GM18867 (cell line): ENCODE measurements around the gene PPDPF.
A peak's percentile ranks its signal among the peaks of the same experiment; 100 is the strongest.
"Not testable (repeated sequence)": the region's sequence is repeated elsewhere in the genome, so short reads cannot be mapped to it uniquely, and the experiment has no call there.

ENCODE experiments used
- ATAC-seq: cut with Tn5 transposase; IDR thresholded peaks from one replicate; pipeline ENCODE4 v1.9.1; 2021; ENCODE audit warnings: mild to moderate bottlenecking, moderate library complexity; ENCODE audit not compliant: unreplicated experiment

Gene PPDPF

DNA sequence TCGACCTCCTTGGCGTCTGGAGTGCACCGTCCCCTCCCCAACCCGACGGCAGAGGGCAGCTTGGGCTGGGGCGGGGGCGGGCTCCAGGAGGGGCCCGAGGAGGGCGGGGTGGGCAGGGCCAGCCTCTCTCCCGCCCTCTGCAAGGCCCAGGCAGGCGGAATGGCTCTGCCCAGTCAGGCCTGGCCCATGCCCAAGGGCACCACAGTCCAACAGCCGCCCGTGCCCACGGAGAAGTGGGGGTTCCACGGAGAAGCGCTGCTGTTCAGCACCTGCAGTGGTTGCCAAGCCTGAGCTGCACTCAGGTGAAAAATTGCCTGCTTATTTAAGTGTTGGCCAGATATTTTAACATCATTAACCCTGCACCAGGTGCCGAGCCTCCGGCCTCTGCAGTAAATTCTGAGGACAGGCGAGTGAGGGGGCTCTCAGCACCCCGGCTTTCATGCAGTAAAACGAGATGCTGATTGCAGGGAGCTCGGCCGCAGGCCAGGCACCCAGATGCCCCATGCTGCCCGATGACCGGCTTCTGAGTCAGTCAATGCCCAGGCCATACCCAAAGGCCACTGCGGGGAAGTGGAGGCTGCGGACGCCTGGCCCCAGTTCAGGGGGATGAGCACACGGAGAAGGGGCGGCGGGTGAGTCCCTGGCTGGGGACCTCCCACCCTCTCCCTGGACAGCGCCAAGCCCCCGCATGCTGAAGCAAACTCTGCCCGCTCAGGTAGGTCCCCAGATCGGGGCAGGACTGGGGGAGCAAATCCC is 27.3 kb downstream of the PPDPF start, which contains the start of gene SRMS:
TSS of gene SRMS (minus strand) at position 25 of the 756 bp plus-strand sequence. CDS start 286 bp downstream, outside the sequence.
- no peak for ATAC-seq

GRCh38 chr20:63548542-63548941 is 28.0 kb downstream of the PPDPF start:
- no peak for ATAC-seq

- ATAC-seq, result no peak
Observed at GRCh38 chr20:63549019-63549418, 28.5 kb downstream of the PPDPF start.

DNA sequence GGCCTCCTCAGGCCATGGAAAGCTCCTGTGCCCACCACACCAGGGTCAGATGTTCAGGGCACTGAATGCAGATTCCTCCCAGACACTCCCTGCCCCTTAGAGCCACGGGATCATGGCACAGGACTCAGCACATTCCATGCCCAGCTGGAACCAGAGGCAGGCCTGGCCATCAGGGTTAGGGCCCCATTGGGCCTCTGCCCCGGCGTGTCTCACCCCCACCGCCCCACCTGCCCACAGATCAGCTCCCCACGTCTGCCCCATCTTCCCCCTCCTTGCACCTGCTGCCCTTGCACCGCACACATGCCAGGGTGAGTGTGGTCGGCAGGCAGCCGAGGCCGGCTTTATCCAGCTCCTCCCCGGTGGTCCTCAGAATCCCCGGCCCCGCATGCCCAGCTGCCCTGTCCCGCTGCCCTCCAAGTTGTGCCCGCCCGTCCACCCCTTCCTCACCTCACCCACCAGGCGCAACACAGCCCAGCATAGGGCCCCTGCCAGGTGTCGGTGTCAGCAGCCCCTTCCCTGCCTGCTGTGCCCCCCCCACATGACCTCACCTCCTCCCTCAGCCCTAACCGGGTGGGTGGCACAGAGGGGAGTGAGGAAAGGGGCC is 29.2 kb downstream of the PPDPF start:
- no peak for ATAC-seq

DNA sequence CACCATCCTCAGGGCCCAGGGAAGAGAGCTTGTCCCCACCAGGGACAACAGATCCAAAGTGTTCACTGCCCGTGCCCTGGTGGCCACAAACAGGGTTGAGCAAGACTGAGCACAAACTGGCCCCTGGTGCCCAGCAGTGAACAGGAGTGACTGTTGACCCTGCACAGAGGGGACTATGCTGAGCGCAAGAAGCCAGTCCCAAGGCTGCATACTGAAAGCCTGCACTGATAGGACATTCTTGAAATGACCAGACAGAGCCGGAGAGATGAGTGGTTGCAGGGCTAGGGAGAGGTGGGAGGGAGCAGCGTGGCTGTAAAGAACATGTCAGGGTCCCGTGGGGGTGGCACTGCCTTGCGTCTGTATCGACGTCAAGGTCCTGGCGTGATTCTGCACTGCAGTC is 30.5 kb downstream of the PPDPF start:
- ATAC-seq, result no peak

GRCh38 chr20:63552481-63553249 is 32.1 kb downstream of the PPDPF start:
- peak; percentile 26 for ATAC-seq

DNA sequence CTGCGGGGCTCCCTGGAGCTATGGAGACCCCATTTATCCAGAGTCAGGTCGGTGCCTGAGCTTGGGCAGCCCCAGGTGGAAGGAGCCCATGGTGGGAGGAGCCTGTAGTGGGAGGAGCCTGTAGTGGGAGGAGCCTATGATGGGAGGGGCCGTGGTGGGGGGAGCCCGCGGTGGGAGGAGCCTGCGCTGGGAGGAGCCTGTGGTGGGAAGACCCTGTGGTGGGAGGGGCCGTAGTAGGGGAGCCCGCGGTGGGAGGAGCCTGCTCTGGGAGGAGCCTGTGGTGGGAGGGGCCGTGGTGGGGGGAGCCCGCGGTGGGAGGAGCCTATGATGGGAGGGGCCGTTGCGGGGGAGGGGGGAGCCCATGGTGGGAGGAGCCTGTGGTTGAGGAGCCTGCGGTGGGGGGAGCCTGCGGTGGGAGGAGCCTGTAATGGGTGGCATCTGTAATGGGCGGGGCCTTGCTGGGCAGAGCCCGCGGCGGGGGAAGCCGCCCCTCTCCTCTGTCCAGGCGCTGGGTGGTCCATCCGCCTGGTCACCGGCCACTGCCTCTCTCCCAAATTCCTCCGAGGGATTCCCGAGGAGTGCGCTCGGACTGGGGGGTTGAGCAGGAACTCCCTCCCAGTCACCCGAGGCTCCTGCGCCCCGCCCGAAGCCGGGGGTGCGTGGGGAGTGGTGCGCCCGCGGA is 32.8 kb downstream of the PPDPF start:
- peak; percentile 47 for ATAC-seq

DNA sequence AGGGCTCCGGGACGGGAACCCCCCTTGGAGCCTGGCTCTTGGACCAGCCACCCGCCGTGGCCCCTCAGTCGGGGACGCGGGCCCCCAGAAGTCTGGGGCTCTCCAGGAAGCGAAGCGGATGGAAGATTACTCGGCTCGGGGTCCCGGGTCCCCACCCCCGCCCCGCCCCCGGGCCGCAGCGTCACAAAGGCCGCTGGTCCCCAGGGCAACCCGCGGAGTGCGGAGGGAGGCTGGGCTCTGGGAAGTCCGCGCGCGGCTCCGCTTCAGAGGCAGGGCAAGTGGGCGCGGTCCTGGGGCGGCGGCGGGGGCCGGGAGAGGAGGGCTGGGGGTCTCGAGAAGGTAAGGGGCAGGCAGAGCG is 33.3 kb downstream of the PPDPF start, which contains the start of gene FNDC11:
TSS of gene FNDC11 (plus strand) at position 227 of the 358 bp plus-strand sequence. CDS start 1,505 bp downstream, outside the sequence.
- peak; percentile 25 for ATAC-seq

- ATAC-seq, result no peak
Observed at GRCh38 chr20:63554361-63555278, 34.1 kb downstream of the PPDPF start.

GRCh38 chr20:63555661-63556381 is 35.3 kb downstream of the PPDPF start:
- no peak for ATAC-seq

GRCh38 chr20:63556873-63557478 is 36.4 kb downstream of the PPDPF start:
- ATAC-seq, result no peak

GRCh38 chr20:63557481-63557891 is 36.9 kb downstream of the PPDPF start:
- no peak for ATAC-seq

GRCh38 chr20:63558804-63559484 is 38.4 kb downstream of the PPDPF start:
- no peak for ATAC-seq

DNA sequence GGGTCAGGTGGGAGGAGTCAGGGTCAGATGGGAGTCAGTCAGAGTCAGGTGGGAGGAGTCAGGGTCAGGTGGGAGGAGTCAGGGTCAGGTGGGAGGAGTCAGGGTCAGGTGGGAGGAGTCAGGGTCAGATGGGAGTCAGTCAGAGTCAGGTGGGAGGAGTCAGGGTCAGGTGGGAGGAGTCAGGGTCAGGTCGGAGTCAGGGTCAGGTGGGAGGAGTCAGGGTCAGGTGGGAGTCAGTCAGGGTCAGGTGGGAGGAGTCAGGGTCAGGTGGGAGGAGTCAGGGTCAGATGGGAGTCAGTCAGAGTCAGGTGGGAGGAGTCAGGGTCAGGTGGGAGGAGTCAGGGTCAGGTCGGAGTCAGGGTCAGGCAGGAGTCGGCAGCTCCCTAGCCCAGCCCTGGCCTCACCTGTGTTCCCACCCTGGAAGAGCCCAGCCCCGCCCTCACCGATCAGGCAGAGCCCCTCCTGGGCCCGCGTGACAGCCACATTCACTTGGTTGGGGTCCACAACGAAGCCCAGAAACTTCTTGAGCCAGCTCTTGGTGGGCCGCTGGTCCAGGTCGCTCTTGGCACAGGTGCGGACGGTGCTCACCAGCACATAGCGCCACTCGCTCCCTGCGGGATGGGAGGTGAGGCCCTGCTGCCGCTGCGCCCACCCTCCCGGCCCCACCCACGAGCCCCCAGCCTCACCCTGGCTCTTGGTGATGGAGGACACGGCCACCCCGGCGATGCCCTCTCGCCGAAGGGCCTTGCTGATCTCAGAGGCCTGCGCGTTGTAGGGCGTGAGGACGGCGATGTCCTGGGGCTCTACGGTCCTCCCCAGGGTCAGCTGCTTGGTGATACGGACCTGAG is 39.1 kb downstream of the PPDPF start:
- ATAC-seq, result not testable (repeated sequence)

DNA sequence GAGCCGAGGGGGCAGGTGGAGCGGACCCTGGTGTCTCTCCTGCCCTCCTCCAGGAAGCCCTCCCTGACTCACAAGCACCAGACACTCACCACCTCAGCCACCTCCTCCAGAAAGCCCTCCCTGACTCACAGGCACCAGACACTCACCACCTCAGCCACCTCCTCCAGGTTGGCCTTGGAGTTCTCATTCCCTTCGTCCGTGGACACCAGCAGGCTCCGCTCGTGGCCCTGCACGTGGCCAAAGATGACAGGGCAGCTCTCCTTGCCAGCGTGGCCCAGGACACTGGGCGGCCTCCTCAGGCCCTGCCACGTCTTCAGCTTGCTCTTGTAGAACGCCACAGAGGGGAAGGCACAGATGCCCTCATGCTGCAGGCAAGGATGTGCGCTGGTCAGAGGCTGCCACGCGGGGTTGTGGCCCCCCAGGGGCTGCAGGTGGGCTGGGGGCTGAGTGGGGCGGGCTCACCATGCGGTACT is 39.8 kb downstream of the PPDPF start:
- no peak for ATAC-seq

DNA sequence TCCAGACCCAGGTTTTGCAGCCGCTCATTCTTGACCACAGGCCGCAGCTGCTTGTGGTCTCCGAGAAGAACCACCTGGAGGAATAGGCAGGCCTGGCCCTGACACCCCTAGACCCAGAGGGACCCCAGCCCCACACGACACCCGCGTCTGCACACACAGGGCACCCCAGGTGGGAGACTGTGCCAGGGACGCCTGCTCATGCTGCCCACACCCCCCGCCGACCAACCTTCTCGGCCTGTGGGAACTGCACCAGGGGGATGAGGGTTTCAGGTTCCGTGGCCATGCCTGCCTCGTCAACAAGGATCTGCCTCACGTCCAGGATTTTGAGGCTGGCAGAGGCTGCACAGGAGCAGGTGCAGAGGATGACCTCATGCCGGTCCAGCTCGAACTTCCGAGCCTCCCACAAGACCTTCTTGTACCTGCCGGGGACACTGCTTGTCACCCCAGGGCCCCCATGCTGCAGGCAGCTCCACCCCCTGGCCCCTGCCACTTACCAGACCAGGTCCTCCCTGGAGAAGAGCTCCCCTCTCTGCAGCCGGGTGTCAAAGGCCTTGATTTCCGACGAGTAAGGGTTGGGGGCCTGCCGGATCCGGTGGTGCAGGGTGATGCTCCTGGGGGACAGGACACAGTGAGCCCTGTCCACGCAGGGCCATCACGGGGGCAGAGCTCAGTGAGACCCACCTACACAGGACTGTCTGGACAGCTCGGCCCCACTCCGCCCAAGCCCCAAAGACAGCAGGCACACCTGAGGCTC is 40.5 kb downstream of the PPDPF start:
- ATAC-seq, result no peak
